ENCODE measurements around the gene EHMT1.

The EHMT1 gene

DNA sequence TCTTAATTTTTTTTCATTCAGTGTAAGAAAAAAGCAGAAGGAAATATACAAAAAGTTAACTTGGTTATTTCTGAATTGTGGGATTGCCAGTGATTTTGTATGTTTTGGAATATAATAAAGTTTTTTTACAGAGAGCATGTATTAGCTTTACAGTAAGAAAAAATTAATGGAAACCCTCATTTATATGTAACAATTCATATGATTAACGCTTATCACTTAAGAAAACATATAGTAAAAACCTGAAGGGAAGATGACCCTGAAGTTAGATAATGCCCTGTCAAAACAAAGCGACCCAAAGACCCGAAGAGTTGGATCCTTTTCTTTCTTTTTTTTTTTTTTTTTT is 52.4 kb downstream of the EHMT1 start:
- H3K36me3 ChIP-seq (ENCODE audit: control insufficient read depth, insufficient read depth, low read length): peaks cover 4% of the 10 kb centered on the region
- H3K4me1 ChIP-seq (ENCODE audit: control insufficient read depth, insufficient read depth, low read length): peaks cover 45% of the 10 kb centered on the region
- H3K4me3 ChIP-seq (ENCODE audit: low read depth, low read length): no peak overlapping the region
- H3K27me3 ChIP-seq (ENCODE audit: control insufficient read depth, insufficient read depth, low read length): no peaks in the 10 kb centered on the region
- H3K9me3 ChIP-seq (ENCODE audit: control insufficient read depth, insufficient read depth, low read length): no peaks in the 10 kb centered on the region
- no peak overlapping the region for H3K9ac ChIP-seq (ENCODE audit: low read depth, low read length)

DNA sequence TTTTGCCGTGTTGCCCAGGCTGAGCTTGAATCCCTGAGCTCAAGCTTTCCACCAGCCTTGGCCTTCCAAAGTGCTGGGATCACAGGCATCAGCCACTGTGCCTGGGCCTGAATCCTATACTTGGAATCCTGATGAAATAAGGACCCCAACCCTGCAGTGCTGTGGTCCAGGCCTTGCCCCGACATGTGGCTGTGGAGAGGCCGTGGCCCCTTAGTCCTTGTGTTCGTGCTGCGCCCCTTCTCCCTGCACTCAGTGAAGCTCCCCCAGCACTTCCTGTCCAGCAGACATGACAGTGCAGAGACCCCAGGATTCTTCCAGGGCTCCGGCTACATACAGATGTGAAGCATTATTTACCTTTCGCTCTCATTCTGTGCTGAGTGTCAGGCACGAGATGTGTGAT is 52.9 kb downstream of the EHMT1 start:
- Histone ChIP-seq H3K27me3 (ENCODE audit: control insufficient read depth, insufficient read depth, low read length) (no peaks in the 10 kb centered on the region), H3K9me3 (ENCODE audit: control insufficient read depth, insufficient read depth, low read length) (no peaks in the 10 kb centered on the region), H3K4me3 (ENCODE audit: low read depth, low read length) (no peak overlapping the region), H3K9ac (ENCODE audit: low read depth, low read length) (peak overlapping the region; percentile 28), H3K4me1 (ENCODE audit: control insufficient read depth, insufficient read depth, low read length) (peaks cover 40% of the 10 kb centered on the region), H3K36me3 (ENCODE audit: control insufficient read depth, insufficient read depth, low read length) (peaks cover 4% of the 10 kb centered on the region)

DNA sequence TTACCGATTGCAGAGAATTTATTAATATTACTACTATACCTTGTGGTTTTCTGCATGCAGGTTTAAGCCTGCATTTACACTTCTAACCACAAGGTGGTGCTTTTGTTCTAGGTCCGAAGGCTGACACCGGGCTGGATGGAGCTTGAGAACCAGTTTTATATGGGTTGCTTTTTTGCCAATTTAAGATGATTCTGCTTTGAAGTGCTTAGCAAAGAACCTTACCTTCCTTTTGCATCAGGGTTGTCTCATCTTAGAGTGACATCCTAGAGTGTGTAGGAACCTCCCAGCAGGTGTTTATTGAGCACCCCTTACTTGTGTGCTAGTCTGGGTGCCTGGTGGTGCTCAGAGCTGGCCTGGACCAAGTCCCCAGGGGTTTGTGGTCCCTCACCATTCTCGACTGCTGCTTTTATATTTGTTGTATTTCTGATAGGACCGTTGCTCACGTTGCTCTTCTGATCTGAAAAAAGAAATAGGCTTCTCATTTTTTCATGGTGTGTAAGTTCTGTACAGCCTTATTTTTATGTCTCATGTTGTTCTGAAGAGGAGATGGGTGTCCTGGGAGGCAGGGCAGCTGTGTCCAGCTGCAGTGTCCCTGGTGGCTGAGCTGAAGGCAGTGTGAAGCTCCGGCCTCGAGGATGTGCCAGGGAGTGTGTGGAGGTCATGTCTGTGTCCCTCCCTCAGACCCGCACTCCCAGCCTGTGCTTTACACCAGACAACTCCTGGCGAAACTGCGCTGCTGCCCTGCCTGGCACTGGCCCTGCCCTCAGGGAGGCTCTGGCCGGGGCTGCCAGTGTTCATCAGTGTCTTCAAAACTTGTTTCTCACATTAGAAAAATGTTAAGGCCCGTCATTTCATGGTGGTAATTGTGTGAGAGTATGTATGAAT is 54.3 kb downstream of the EHMT1 start:
- peaks cover 4% of the 10 kb centered on the region for H3K36me3 ChIP-seq (ENCODE audit: control insufficient read depth, insufficient read depth, low read length)
- no peaks in the 10 kb centered on the region for H3K9me3 ChIP-seq (ENCODE audit: control insufficient read depth, insufficient read depth, low read length)
- peaks cover 32% of the 10 kb centered on the region for H3K4me1 ChIP-seq (ENCODE audit: control insufficient read depth, insufficient read depth, low read length)
- no peak overlapping the region for H3K4me3 ChIP-seq (ENCODE audit: low read depth, low read length)
- no peak overlapping the region for H3K9ac ChIP-seq (ENCODE audit: low read depth, low read length)
- no peaks in the 10 kb centered on the region for H3K27me3 ChIP-seq (ENCODE audit: control insufficient read depth, insufficient read depth, low read length)

DNA sequence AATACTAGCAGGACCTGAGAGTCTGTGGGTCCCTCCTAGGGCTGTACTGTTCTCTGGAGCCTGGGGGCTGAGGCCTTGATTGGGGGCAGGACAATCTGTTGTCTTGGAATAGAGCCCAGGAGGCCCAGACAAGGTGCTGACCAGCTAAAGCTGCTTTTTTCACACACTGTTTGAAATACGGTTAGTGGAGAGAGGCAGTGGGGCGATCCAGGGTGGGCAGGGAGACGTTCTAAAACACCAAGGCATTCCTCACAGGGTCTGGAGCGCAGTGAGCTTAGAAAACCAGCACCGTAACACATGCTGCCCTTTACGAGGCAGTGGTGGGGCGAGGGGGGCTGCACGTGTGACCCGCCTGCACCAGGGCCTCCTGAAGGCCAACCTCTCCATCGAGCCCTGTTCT is 55.1 kb downstream of the EHMT1 start:
- H3K36me3 ChIP-seq (ENCODE audit: control insufficient read depth, insufficient read depth, low read length): peaks cover 4% of the 10 kb centered on the region
- H3K4me1 ChIP-seq (ENCODE audit: control insufficient read depth, insufficient read depth, low read length): peaks cover 32% of the 10 kb centered on the region
- no peaks in the 10 kb centered on the region for H3K9me3 ChIP-seq (ENCODE audit: control insufficient read depth, insufficient read depth, low read length)
- H3K9ac ChIP-seq (ENCODE audit: low read depth, low read length): peak overlapping the region; percentile 65
- no peaks in the 10 kb centered on the region for H3K27me3 ChIP-seq (ENCODE audit: control insufficient read depth, insufficient read depth, low read length)
- H3K4me3 ChIP-seq (ENCODE audit: low read depth, low read length): no peak overlapping the region

DNA sequence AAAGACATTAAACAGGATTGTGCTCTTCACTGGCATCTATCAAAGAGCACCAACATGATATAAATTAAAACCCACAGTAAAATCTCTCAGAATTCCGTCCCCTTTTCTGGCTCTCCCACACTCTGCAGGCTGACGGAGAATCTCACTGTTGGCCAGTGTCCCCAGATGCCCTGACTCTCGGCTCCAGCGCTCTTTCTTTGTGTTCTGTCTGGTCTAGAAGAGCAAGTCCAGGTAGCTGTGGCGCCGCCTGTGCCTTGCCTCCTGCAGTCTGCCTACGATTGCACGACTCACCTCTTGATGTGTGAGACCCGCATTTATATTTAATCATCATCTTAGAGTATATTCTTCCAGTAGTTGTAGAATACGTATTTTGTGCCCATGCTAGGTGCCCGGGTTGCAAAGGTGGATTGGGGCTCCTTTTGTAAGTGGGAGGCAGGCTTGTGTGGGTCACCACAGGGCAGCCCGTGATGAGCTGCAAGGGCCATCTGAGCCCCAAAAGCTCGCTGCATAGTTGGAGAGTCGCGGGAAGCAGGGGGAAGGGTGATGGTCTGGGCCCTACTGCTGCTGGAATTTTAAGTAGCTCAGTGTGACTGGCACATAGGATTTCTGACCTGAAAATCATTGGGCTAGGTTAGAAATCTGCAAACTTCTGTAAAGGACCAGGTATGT is 55.6 kb downstream of the EHMT1 start:
- Histone ChIP-seq H3K4me3 (ENCODE audit: low read depth, low read length) (no peak overlapping the region), H3K36me3 (ENCODE audit: control insufficient read depth, insufficient read depth, low read length) (no peaks in the 10 kb centered on the region), H3K27me3 (ENCODE audit: control insufficient read depth, insufficient read depth, low read length) (no peaks in the 10 kb centered on the region), H3K4me1 (ENCODE audit: control insufficient read depth, insufficient read depth, low read length) (peaks cover 34% of the 10 kb centered on the region), H3K9ac (ENCODE audit: low read depth, low read length) (peak overlapping the region; percentile 65), H3K9me3 (ENCODE audit: control insufficient read depth, insufficient read depth, low read length) (no peaks in the 10 kb centered on the region)

DNA sequence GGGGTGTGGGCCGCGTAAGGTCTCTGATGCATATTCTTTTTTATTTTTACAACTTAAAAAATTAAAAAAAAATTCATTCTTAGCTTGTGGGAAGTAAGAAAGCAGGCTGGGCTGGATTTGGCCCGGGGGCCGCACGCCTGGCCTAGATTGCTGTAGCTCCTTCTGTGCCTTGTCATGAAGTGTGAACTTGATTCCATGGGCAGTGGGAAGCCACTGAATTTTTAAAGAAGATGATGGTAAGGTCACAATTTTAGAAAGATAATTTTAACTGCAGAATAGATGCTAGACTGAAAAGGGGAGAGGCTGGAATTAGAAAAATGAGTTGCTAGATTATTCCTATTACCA is 56.1 kb downstream of the EHMT1 start:
- Histone ChIP-seq H3K4me3 (ENCODE audit: low read depth, low read length) (no peak overlapping the region), H3K4me1 (ENCODE audit: control insufficient read depth, insufficient read depth, low read length) (peaks cover 39% of the 10 kb centered on the region), H3K36me3 (ENCODE audit: control insufficient read depth, insufficient read depth, low read length) (no peaks in the 10 kb centered on the region), H3K9ac (ENCODE audit: low read depth, low read length) (no peak overlapping the region), H3K27me3 (ENCODE audit: control insufficient read depth, insufficient read depth, low read length) (no peaks in the 10 kb centered on the region), H3K9me3 (ENCODE audit: control insufficient read depth, insufficient read depth, low read length) (no peaks in the 10 kb centered on the region)

DNA sequence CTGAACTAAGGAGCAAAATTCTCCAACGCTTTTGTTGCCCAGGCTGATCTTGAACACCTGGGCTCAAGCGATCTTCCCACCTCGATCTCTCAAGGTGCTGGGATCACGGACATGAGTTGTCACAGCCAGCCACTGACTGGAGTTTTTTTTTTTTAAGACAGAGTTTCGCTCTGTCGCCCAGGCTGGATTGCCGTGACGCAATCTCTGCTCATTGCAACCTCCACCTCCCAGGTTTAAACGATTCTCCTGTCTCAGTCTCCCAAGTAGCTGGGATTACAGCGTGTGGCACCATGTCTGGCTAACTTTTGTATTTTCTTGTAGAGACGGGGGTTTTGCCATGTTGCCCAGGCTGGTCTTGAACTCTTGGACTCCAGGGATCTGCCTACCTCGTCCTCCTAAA is 58.2 kb downstream of the EHMT1 start:
- Histone ChIP-seq H3K4me3 (ENCODE audit: low read depth, low read length) (no peak overlapping the region), H3K9ac (ENCODE audit: low read depth, low read length) (no peak overlapping the region), H3K9me3 (ENCODE audit: control insufficient read depth, insufficient read depth, low read length) (no peaks in the 10 kb centered on the region), H3K4me1 (ENCODE audit: control insufficient read depth, insufficient read depth, low read length) (peaks cover 46% of the 10 kb centered on the region), H3K27me3 (ENCODE audit: control insufficient read depth, insufficient read depth, low read length) (no peaks in the 10 kb centered on the region), H3K36me3 (ENCODE audit: control insufficient read depth, insufficient read depth, low read length) (no peaks in the 10 kb centered on the region)

DNA sequence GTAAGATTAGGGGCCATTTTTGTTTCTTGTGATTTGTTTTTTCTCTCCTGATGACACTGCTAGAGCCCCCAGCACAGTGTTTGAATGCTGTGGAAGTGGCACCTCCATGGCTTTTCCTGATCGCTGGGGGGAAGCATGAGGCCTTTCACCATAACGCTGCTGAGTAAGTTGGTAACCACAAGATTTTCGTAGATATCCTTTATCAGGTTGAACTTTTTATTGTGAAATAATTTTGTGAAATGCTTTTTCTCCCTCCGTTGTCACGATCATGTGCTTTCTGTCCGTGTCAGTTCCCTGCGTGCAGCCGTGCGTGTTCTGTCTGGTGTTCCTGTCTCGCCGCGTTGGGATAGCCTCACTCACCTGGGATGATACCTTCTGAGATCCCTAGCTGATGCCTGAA is 59.4 kb downstream of the EHMT1 start:
- Histone ChIP-seq H3K36me3 (ENCODE audit: control insufficient read depth, insufficient read depth, low read length) (no peaks in the 10 kb centered on the region), H3K4me1 (ENCODE audit: control insufficient read depth, insufficient read depth, low read length) (peaks cover 49% of the 10 kb centered on the region), H3K27me3 (ENCODE audit: control insufficient read depth, insufficient read depth, low read length) (no peaks in the 10 kb centered on the region), H3K9me3 (ENCODE audit: control insufficient read depth, insufficient read depth, low read length) (no peaks in the 10 kb centered on the region), H3K9ac (ENCODE audit: low read depth, low read length) (no peak overlapping the region), H3K4me3 (ENCODE audit: low read depth, low read length) (no peak overlapping the region)

DNA sequence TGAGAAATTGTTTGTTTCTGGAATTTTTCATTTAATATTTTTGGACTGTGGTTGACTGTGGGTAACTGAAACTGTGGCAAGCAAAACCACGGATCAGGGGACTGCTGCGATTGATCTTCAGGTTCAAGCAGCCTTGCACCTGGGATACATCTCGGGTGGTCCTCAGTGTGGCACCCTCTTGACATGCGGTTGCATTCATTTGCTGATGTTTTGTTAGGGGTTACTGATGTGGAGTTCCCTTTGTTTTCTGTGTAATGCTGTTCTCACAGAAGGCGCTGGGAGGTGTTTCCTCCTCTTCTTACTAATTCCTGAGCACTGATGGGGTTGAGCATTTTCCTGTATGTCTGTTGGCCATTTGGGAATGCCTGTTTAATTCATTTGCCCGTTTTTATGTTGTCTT is 60.4 kb downstream of the EHMT1 start:
- H3K36me3 ChIP-seq (ENCODE audit: control insufficient read depth, insufficient read depth, low read length): no peaks in the 10 kb centered on the region
- no peaks in the 10 kb centered on the region for H3K9me3 ChIP-seq (ENCODE audit: control insufficient read depth, insufficient read depth, low read length)
- H3K4me3 ChIP-seq (ENCODE audit: low read depth, low read length): no peak overlapping the region
- H3K27me3 ChIP-seq (ENCODE audit: control insufficient read depth, insufficient read depth, low read length): no peaks in the 10 kb centered on the region
- H3K9ac ChIP-seq (ENCODE audit: low read depth, low read length): no peak overlapping the region
- H3K4me1 ChIP-seq (ENCODE audit: control insufficient read depth, insufficient read depth, low read length): peaks cover 47% of the 10 kb centered on the region

DNA sequence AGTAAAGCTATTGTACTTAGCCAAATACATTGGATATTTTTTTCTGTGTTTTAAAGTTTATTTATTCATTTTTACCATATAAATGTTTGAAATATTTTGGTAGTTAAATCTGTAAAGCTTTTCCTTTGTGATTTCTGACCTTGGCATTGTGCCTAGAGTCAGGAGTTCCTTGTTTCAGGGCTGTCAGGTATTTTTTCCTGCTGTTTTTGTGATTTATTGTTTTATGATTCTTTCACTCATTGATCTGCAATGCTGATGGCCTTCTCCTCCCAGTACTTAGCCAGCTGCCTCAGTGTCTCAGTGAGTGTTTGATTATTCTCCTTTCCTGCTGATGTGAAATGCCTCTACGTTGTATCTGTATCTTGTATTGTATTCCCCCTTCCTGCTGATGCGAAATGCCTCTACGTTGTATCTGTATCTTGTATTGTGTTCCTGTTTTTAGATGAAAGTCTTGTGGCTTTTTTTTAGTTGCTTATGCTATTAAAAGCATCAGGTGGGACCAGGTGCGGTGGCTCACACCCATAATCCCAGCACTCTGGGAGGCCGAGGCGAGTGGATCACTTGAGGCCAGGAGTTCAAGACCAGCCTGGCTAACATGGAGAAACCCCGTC is 61.0 kb downstream of the EHMT1 start:
- Histone ChIP-seq H3K4me1 (ENCODE audit: control insufficient read depth, insufficient read depth, low read length) (peaks cover 43% of the 10 kb centered on the region), H3K36me3 (ENCODE audit: control insufficient read depth, insufficient read depth, low read length) (no peaks in the 10 kb centered on the region), H3K9me3 (ENCODE audit: control insufficient read depth, insufficient read depth, low read length) (no peaks in the 10 kb centered on the region), H3K9ac (ENCODE audit: low read depth, low read length) (peak overlapping the region; percentile 2), H3K27me3 (ENCODE audit: control insufficient read depth, insufficient read depth, low read length) (no peaks in the 10 kb centered on the region), H3K4me3 (ENCODE audit: low read depth, low read length) (no peak overlapping the region)

DNA sequence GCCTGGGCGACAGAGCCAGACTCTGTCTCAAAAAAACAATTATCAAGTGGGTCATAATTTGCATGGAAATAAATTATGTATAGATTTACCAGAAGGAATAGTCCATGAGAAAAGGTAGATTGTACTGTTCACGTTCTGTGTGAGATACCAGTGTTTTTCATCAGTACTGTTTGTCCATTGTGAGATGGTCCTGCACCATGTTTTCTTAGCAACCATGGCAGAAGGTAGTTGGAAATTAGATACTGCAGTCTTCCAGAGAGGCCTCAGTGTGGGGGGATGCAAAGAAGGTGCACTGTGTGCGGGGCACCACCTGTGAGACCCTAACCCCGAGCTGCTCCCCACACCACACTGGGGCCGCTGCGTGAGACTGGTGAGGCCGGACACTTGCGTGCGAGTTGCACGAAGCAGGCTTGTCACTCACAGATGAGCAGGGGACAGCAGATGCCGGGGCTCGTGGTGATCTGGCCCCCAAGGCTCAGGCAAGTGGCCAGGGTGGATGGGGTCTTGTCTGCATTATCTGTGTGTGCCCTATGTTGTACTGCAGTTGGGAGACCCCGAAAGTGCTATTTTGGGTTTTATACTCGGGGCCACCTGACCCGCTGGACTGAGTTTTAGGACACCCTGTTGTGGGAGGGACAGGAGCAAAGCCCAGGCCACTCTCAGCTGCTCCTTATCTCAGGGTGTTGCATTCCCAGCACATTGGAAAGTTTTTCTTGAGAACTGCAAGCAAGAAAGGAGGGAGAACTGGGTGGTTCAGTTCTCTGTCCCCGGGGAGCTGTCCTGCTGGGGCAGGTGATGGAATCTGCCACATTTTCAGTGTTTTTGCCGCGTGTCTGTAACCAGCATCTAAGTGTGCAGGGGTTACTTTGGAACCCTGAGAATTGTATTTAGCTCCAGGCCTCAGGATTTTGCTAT is 61.9 kb downstream of the EHMT1 start:
- Histone ChIP-seq H3K9ac (ENCODE audit: low read depth, low read length) (no peak overlapping the region), H3K4me1 (ENCODE audit: control insufficient read depth, insufficient read depth, low read length) (peaks cover 40% of the 10 kb centered on the region), H3K4me3 (ENCODE audit: low read depth, low read length) (no peak overlapping the region), H3K36me3 (ENCODE audit: control insufficient read depth, insufficient read depth, low read length) (no peaks in the 10 kb centered on the region), H3K27me3 (ENCODE audit: control insufficient read depth, insufficient read depth, low read length) (no peaks in the 10 kb centered on the region), H3K9me3 (ENCODE audit: control insufficient read depth, insufficient read depth, low read length) (no peaks in the 10 kb centered on the region)

All from iPS-15b (cell line).